Inferior parietal cortex (tissue), 1 donor: ENCODE results near the gene FOXP1.

Experiments used
- DNase-seq: peaks from one replicate; pipeline ENCODE4 v3.0.0-alpha.2; 2016; ENCODE audit errors: extremely low spot score

Gene FOXP1

GRCh38 chr3:71307991-71308697, 275.4 kb downstream of the FOXP1 start:
- no peak for DNase-seq

DNA sequence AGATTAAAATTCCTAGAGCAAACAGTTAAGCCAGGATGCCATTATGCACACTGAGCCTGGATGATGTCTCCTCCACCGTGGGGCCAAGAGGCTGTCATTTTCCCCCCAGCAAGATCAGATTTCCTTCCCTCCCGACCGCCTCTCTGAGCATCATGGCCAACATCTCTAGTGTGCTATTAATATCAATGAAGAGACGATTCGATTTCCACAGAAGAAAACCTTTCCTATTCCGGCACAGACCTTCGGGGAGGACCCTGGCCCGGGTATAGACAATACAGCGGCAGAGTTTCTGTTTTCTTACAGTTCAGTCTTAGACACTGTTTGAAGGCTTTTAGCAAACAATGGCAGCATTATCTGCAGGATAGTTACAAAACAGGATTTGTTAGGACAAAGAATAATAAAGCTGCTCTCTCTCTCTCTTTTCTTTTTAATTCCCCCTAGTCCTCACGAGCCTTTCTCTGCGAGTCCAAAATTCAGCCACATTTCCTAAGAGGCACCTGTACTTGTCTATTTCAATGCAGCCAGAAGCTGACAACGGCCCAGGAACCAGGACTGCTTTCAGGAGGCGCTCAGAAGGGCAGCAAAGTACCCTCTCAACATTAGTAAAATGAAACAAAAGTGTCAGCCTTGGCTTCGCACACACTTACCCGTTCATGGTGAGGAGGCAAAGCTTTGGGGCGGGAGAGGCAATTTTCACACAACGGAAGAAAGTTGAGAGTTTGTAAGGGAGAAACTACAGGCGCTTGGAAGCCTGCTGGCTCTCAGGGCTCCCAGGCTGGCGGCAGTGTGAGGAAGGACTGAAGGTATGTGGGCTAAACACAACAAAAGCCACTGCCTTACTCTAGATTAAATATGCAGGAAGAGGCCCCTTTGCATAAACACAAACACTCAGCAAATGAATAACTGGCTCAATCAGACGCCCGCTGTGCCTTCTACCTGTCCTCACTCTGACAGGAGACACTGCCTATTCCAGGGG, 278.0 kb downstream of the FOXP1 start:
- DNase-seq, result peak; percentile 56

DNA sequence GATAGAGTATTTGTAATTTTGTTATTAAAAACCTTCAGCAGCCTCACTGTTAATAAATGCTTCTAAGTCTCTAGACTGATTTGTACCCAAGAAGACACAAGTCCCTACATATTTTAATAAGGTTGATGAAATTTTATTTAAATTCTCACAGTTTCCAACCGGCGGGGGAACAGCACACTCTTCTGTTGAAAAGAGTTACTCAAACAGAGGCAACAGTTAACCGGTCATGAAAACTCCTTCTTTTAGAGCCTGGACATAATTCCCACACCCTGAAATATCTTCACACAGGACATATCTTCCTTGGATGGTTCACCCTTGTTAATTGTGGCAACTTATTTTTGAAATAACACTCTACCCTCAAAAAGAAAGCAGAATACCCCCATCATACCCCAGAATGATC, 278.8 kb downstream of the FOXP1 start:
- peak; percentile 59 for DNase-seq

GRCh38 chr3:71304247-71304646, 279.3 kb downstream of the FOXP1 start:
- no peak for DNase-seq

DNA sequence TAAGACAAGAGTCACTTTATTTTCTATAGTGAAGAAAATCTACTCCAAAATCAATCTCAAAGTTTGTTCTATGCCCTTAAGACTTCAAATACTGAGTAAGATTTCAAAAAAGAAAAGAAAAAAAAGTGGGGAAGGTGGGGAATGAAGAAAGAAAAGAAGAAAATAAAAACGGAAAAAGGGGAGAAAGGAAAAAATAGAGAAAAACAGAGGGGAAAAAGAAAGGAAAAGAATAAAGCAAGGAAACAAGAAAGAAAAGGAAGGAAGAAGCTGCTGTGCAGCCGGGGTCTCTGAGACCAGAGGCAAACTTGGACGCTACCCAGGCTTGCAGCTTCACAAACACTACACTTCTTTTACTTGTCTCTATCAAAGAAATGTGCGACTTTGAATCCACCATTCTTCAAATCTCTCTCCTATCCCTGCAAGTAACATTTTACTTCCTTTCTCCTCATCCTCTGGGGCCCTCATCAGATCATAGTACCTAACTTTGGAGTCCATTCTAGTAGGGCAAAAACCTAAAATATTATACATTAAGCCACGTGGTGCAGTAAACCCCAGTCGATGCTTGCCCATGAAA, 279.8 kb downstream of the FOXP1 start:
- no peak for DNase-seq

- no peak for DNase-seq
Measured at GRCh38 chr3:71302604-71303003, 280.9 kb downstream of the FOXP1 start.

- no peak for DNase-seq
Measured at GRCh38 chr3:71300951-71301393, 282.6 kb downstream of the FOXP1 start.

DNA sequence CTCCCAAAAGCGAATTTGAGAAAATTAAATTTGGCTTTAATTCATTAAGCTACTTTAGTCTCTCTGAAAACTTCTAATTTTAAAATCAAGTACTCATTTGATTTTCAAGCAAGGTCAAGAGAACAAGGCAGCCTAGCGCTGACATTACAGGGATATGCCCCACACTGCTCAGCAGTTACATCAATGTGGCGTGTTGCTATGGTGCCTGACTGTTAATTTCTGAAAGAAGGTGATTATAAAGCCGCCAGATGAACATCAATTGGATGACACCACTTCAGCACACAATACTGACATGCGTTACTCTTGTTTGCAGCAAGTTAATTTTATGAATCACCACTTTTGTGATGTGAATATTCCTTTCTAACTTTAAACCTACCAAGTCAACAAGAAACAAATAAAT, 284.4 kb downstream of the FOXP1 start:
- no peak for DNase-seq

DNA sequence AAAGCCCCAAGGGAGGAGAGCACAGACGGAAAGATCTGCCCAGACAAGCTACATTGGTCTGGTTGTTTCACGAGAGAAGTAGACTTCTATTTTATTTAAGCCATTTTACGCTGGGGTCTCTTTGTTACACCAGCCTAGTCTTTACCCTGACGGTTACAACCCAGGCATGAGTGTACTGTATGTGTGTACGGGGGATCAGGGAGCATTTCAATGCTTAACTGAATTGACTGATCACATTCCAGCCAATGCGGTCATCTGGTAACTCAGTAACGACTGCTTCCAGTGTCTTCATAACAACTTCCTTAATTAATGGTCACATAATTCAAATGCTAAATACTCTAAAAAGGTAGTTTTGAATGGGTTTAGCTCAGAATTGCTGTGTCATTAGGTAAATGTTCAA, 288.6 kb downstream of the FOXP1 start:
- DNase-seq, result no peak

- no peak for DNase-seq
Measured at GRCh38 chr3:71290301-71290700, 293.2 kb downstream of the FOXP1 start.

GRCh38 chr3:71288269-71288930, 295.1 kb downstream of the FOXP1 start:
- no peak for DNase-seq

DNA sequence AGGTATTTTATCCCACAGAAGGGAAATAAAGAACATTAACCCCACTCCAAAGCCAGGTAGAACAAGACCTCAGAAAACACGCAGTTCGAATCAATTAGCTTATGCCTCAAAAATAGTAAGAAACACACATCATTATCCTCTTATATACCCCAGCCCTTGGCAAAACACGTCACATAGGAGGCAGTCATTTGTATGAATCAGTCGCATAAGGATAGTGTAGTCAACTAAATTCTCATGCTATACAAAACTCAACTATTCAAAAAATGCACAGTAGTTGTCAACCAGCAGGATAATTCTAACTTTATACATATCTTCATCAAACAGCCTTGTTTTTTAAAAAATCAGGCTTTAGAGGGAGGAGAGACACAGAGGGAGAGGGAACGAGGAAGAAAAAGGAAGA, 298.4 kb downstream of the FOXP1 start:
- no peak for DNase-seq

- DNase-seq, result no peak
Measured at GRCh38 chr3:71282976-71283375, 300.6 kb downstream of the FOXP1 start.

DNA sequence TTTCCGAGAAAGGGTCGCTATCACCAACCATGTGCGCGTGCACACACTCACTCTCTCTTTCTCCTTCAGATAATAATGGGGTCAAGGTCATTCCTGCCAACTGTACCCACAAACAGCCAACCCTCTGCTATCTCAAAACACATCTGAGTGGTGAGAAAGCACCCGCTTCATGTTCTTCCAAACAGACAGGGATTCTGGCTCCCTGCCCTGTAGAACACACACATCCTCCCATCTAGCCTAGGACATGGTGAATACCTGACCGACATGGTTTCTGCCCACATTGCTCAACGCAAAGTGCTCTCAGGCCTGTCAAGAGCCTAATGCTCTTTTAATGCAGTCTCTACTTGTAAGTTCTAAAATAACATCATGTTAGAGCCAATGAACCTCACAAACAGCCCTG, 302.2 kb downstream of the FOXP1 start:
- DNase-seq, result no peak

GRCh38 chr3:71277341-71277740, 306.2 kb downstream of the FOXP1 start:
- no peak for DNase-seq

- no peak for DNase-seq
Measured at GRCh38 chr3:71276531-71276930, 307.0 kb downstream of the FOXP1 start.

GRCh38 chr3:71273453-71273852, 310.1 kb downstream of the FOXP1 start:
- no peak for DNase-seq

GRCh38 chr3:71271596-71271995, 311.9 kb downstream of the FOXP1 start:
- DNase-seq, result no peak

DNA sequence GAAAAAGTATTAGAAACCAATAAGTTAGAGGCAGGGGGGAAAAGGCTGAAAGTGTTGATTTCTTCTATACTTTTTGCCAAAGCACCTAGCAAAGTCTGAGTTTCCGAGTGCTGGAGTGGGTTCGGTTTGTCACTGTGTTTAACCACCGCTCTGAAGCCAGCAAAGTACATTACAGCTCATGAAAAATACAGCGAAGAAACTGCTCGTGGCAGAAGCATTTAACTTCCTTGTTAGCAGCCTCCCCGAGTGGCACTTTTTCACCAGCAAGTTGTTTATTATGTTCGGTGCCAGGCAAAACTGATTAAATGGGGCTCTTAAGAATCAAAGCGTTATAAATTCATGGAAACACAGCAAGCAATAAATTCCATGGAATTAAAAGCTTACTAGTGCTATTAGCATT, 313.6 kb downstream of the FOXP1 start:
- no peak for DNase-seq

DNA sequence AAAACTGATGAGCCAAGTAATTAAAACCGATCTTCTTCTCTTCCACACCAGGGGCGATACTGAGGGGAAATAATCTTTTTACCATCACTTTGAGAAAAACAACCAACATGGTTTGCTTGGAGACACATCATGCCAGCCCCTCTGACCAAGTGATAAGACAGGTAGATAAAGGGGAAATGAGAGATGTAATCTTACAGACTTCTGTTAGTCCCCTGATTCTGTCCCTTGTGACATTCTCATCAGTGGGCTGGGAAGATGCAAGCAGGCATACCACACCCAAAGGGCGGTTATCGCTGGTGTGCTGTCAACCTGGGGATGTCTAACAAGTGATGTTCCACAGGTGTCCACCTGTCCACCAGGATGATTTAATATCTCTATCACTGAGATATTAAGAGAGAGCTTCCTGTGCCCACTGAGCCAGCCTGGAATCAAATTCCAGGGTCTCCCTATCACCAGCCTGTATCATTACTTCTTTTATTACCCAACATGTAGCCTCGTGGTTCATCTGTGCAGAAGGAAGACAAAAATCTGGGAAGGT, 315.0 kb downstream of the FOXP1 start:
- no peak for DNase-seq

DNA sequence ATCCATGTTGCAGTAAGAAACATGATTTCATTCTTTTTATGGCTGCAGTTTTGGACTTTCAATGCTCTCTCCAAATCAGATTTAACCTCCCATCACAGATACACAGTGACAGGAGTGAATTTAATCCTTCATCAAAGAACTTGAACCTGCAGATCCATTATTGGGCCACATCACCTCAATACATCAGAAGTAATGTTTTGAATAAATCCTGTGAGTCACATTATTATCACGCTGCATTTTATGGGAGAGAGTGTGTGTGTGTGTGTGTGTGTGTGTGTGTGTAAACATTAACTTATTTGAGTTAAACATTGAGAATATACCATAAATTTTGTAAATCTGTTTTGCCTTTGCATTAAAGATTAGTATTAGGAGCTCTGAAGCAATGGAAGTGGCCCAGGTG, 316.7 kb downstream of the FOXP1 start:
- DNase-seq, result no peak
